GM12891 (cell line): ENCODE results near the gene ZPBP.

Experiments
- DNase-seq: peaks from one replicate; pipeline ENCODE4 v3.0.0; 2011; ENCODE audit warnings: low spot score; ENCODE audit not compliant: insufficient read length
- FAIRE-seq: peaks from 2 replicates; lab custom pipeline; 2011; peaks lifted over from hg19 to GRCh38; lab: Jason Lieb, UNC
- PAX5 ChIP-seq: IDR thresholded peaks from 2 replicates; pipeline ENCODE4 v1.6.1; 2011; ENCODE audit warnings: low read length, moderate library complexity, mild to moderate bottlenecking; ENCODE audit not compliant: insufficient read depth, severe bottlenecking
- POLR2A ChIP-seq: IDR thresholded peaks from 2 replicates; pipeline ENCODE4 v1.6.1; 2011; ENCODE audit warnings: low read depth, low read length, control low read depth
- POLR2AphosphoS5 ChIP-seq: IDR thresholded peaks from 2 replicates; pipeline ENCODE4 v1.6.1; 2011; ENCODE audit warnings: low read depth, low read length, control low read depth
- POU2F2 ChIP-seq: IDR thresholded peaks from 2 replicates; pipeline ENCODE4 v1.6.1; 2011; ENCODE audit warnings: low read depth, mild to moderate bottlenecking, control low read depth, low read length, moderate library complexity
- SPI1 ChIP-seq: IDR thresholded peaks from 2 replicates; pipeline ENCODE4 v1.6.1; 2011; ENCODE audit warnings: low read depth, low read length, control low read depth
- TAF1 ChIP-seq: IDR thresholded peaks from 2 replicates; pipeline ENCODE4 v1.6.1; 2011; ENCODE audit warnings: low read depth, low read length, control low read depth

The ZPBP gene

GRCh38 chr7:50037086-50037485 is 56.0 kb downstream of the ZPBP start:
- DNase-seq (no peak), FAIRE-seq (no peak)
- no peak for TF ChIP-seq POU2F2
- TF ChIP-seq PAX5: no peak
- TF ChIP-seq SPI1: no peak
- no peak for TF ChIP-seq POLR2A
- no peak for TF ChIP-seq POLR2AphosphoS5
- TF ChIP-seq TAF1: no peak

GRCh38 chr7:50022991-50023390 is 70.1 kb downstream of the ZPBP start:
- no peak for TF ChIP-seq SPI1
- no peak for FAIRE-seq
- no peak for DNase-seq

GRCh38 chr7:50022451-50022850 is 70.6 kb downstream of the ZPBP start:
- TF ChIP-seq POU2F2 (no peak), PAX5 (no peak), POLR2A (no peak), SPI1 (no peak), TAF1 (no peak), POLR2AphosphoS5 (no peak)
- FAIRE-seq (no peak), DNase-seq (no peak)

GRCh38 chr7:49995681-49996080 is 97.4 kb downstream of the ZPBP start:
- DNase-seq (no peak), FAIRE-seq (no peak)
- TF ChIP-seq POLR2A: no peak
- TF ChIP-seq POU2F2: no peak
- no peak for TF ChIP-seq SPI1
- TF ChIP-seq POLR2AphosphoS5: no peak
- TF ChIP-seq PAX5: no peak
- no peak for TF ChIP-seq TAF1

GRCh38 chr7:49986191-49986590 is 106.9 kb downstream of the ZPBP start:
- DNase-seq (no peak), FAIRE-seq (no peak)
- no peak for TF ChIP-seq SPI1
- TF ChIP-seq POLR2AphosphoS5: no peak
- no peak for TF ChIP-seq POLR2A
- no peak for TF ChIP-seq TAF1
- no peak for TF ChIP-seq POU2F2
- TF ChIP-seq PAX5: no peak

GRCh38 chr7:49980465-49980864 is 112.6 kb downstream of the ZPBP start:
- FAIRE-seq (no peak), DNase-seq (no peak)
- TF ChIP-seq SPI1: no peak
- TF ChIP-seq POLR2A: no peak
- no peak for TF ChIP-seq POLR2AphosphoS5
- TF ChIP-seq PAX5: no peak
- no peak for TF ChIP-seq TAF1
- TF ChIP-seq POU2F2: no peak

GRCh38 chr7:49976238-49976637 is 116.8 kb downstream of the ZPBP start:
- no peak for TF ChIP-seq POLR2AphosphoS5
- TF ChIP-seq POLR2A: no peak
- no peak for TF ChIP-seq SPI1
- DNase-seq: no peak
- no peak for FAIRE-seq

GRCh38 chr7:49974035-49974434 is 119.0 kb downstream of the ZPBP start:
- DNase-seq: no peak
- FAIRE-seq: no peak
- no peak for TF ChIP-seq POLR2A
- no peak for TF ChIP-seq SPI1
- no peak for TF ChIP-seq TAF1
- TF ChIP-seq POU2F2: no peak
- TF ChIP-seq POLR2AphosphoS5: no peak
- no peak for TF ChIP-seq PAX5

- no peak for FAIRE-seq
- DNase-seq: no peak
- no peak for TF ChIP-seq TAF1
- TF ChIP-seq PAX5: no peak
- TF ChIP-seq POU2F2: no peak
- no peak for TF ChIP-seq SPI1
- no peak for TF ChIP-seq POLR2A
- no peak for TF ChIP-seq POLR2AphosphoS5
Observed at GRCh38 chr7:49937608-49938007, 155.4 kb downstream of the ZPBP start.

GRCh38 chr7:49931627-49932026 is 161.4 kb downstream of the ZPBP start:
- TF ChIP-seq POLR2AphosphoS5: no peak
- no peak for DNase-seq
- FAIRE-seq: no peak

GRCh38 chr7:49928787-49929186 is 164.3 kb downstream of the ZPBP start:
- DNase-seq: no peak
- FAIRE-seq: no peak
- TF ChIP-seq POLR2AphosphoS5: no peak
- no peak for TF ChIP-seq SPI1
- no peak for TF ChIP-seq TAF1
- TF ChIP-seq POU2F2: no peak
- TF ChIP-seq PAX5: no peak
